ENCODE data around the gene CAVIN1.

GRCh38 chr17:42421136-42421506 lies 1.9 kb downstream of the CAVIN1 start:
- TF ChIP-seq YY1 (IDR thresholded peaks at IDR 0.05; ENCODE audit: insufficient read depth, insufficient read length) (no peak), SUZ12 (IDR thresholded peaks at IDR 0.05; ENCODE audit: extremely low read depth, insufficient read depth, insufficient read length) (no peak), ZNF274 (IDR thresholded peaks at IDR 0.05; ENCODE audit: low read depth, low read length) (no peak)

All from NT2/D1 (cell line).